Spinal cord (tissue), 10 donors: ENCODE results near the gene STK4. TPM values are rescaled to one million over a fixed set of nuclear protein-coding genes. Genes with fewer than 3 reads are reported as not detected.
"Not testable (repeated sequence)": the region's sequence is repeated elsewhere in the genome, so short reads cannot be mapped to it uniquely, and the experiment has no call there.

ENCODE experiments used
- DNase-seq, 6 donors: peaks; one replicate each; pipeline versions ENCODE4 v3.0.0 to v3.0.0-alpha.2; 2013 to 2015; ENCODE audit warnings: low spot score in 6 of 6, low read depth in 4 of 6
- H3K27ac ChIP-seq: one replicate; pipeline ENCODE4 v1.5.1; 2013; ENCODE audit warnings: low read depth, low read length, control low read depth
- H3K27me3 ChIP-seq: one replicate; pipeline ENCODE4 v1.6.1; 2013; ENCODE audit warnings: low read length; ENCODE audit not compliant: control insufficient read depth, insufficient read depth
- H3K36me3 ChIP-seq: one replicate; pipeline ENCODE4 v1.6.1; 2013; ENCODE audit warnings: low read length; ENCODE audit not compliant: control insufficient read depth, insufficient read depth
- H3K4me1 ChIP-seq: one replicate; pipeline ENCODE4 v1.6.1; 2013; ENCODE audit warnings: low read length; ENCODE audit not compliant: control insufficient read depth, insufficient read depth
- H3K4me3 ChIP-seq: one replicate; pipeline ENCODE4 v1.5.1; 2013; ENCODE audit warnings: low read depth, low read length, control low read depth
- H3K9me3 ChIP-seq: one replicate; pipeline ENCODE4 v1.6.1; 2013; ENCODE audit warnings: low read length; ENCODE audit not compliant: control insufficient read depth, insufficient read depth
- WGBS: methylation state at CpG from one replicate; pipeline ENCODE4 v1.1.5; 2013; ENCODE audit warnings: missing lambda C conversion rate; ENCODE audit not compliant: insufficient coverage; 5-methylcytosine and 5-hydroxymethylcytosine counted together
- polyA plus RNA-seq, 2 donors: library from polyadenylated mRNA; unstranded; fragments of 120-200 nt; gene quantifications; one replicate each; pipeline ENCODE4 v1.2.1, GENCODE V29; 2013; ENCODE audit not compliant: insufficient read length in 2 of 2
- total RNA-seq, 2 donors: library from RNA; depleted of rRNA in 1 of 2; stranded (reverse); fragments of 120-200 nt in 1 of 2; fragments of >200 nt in 1 of 2; gene quantifications; one replicate each; pipeline versions ENCODE4 v1.2.3 to v1.2.4, GENCODE V29; 2013 to 2014
- donor health status: healthy.

Gene STK4
- total and polyA plus RNA-seq, 4 donors: 13.5 to 36.5 (median 18.0) TPM

GRCh38 chr20:45019027-45019761 lies 52.9 kb downstream of the STK4 start:
- no peak overlapping the region for H3K4me3 ChIP-seq
- H3K36me3 ChIP-seq: peaks cover 2% of the 10 kb centered on the region
- no CpG with 5 or more reads among the region's 4 CpGs for WGBS

GRCh38 chr20:45019762-45020123 lies 53.4 kb downstream of the STK4 start:
- no peak overlapping the region for H3K4me3 ChIP-seq
- peak overlapping the region; percentile 64 for H3K27ac ChIP-seq
- DNase-seq: no peak
- H3K4me1 ChIP-seq: peaks cover 3% of the 10 kb centered on the region
- peaks cover 2% of the 10 kb centered on the region for H3K36me3 ChIP-seq
- no peaks in the 10 kb centered on the region for H3K9me3 ChIP-seq
- WGBS: 40% methylated on average over 1 of the region's 1 CpG
- H3K27me3 ChIP-seq: no peaks in the 10 kb centered on the region

More at GRCh38 chr20:45019027-45019761, 52.9 kb downstream of the STK4 start:
- peak in 1 of 6 donors; percentile 38 for DNase-seq
- no peaks in the 10 kb centered on the region for H3K9me3 ChIP-seq
- H3K27me3 ChIP-seq: no peaks in the 10 kb centered on the region
- peak overlapping the region; percentile 64 for H3K27ac ChIP-seq
- H3K4me1 ChIP-seq: peaks cover 3% of the 10 kb centered on the region

- 60% methylated on average over 1 of the region's 3 CpGs for WGBS
Observed at GRCh38 chr20:45020236-45020886, 54.0 kb downstream of the STK4 start.

GRCh38 chr20:45021631-45022030 lies 55.3 kb downstream of the STK4 start:
- H3K4me3 ChIP-seq: no peak overlapping the region
- no peak overlapping the region for H3K27ac ChIP-seq
- peaks cover 3% of the 10 kb centered on the region for H3K4me1 ChIP-seq
- DNase-seq: no peak
- WGBS: no CpG with 5 or more reads among the region's 2 CpGs
- H3K9me3 ChIP-seq: no peaks in the 10 kb centered on the region
- peaks cover 2% of the 10 kb centered on the region for H3K36me3 ChIP-seq
- H3K27me3 ChIP-seq: no peaks in the 10 kb centered on the region

More at GRCh38 chr20:45020236-45020886, 54.0 kb downstream of the STK4 start:
- Histone ChIP-seq H3K27me3 (no peaks in the 10 kb centered on the region), H3K4me1 (peaks cover 3% of the 10 kb centered on the region), H3K4me3 (no peak overlapping the region), H3K36me3 (peaks cover 2% of the 10 kb centered on the region), H3K27ac (no peak overlapping the region), H3K9me3 (no peaks in the 10 kb centered on the region)
- DNase-seq: no peak

GRCh38 chr20:45023140-45023539 lies 56.8 kb downstream of the STK4 start:
- H3K4me1 ChIP-seq, H3K9me3 ChIP-seq, H3K36me3 ChIP-seq, DNase-seq, H3K27ac ChIP-seq, H3K27me3 ChIP-seq, H3K4me3 ChIP-seq: not testable (repeated sequence)
- WGBS: no CpG with 5 or more reads among the region's 2 CpGs

- 82% methylated on average over 3 of the region's 6 CpGs for WGBS
- H3K36me3 ChIP-seq: peaks cover 5% of the 10 kb centered on the region
- no peak overlapping the region for H3K4me3 ChIP-seq
Observed at GRCh38 chr20:45028424-45029136, 62.3 kb downstream of the STK4 start.

GRCh38 chr20:45029884-45030283 lies 63.6 kb downstream of the STK4 start:
- no peak for DNase-seq
- Histone ChIP-seq H3K36me3 (peaks cover 3% of the 10 kb centered on the region), H3K27ac (no peak overlapping the region), H3K4me1 (no peaks in the 10 kb centered on the region), H3K4me3 (no peak overlapping the region), H3K9me3 (no peaks in the 10 kb centered on the region), H3K27me3 (no peaks in the 10 kb centered on the region)
- no CpG with 5 or more reads among the region's 3 CpGs for WGBS

More at GRCh38 chr20:45028424-45029136, 62.3 kb downstream of the STK4 start:
- no peak for DNase-seq
- Histone ChIP-seq H3K27me3 (no peaks in the 10 kb centered on the region), H3K9me3 (no peaks in the 10 kb centered on the region), H3K27ac (no peak overlapping the region), H3K4me1 (no peaks in the 10 kb centered on the region)

GRCh38 chr20:45032276-45032675 lies 66.0 kb downstream of the STK4 start:
- Histone ChIP-seq H3K27me3 (no peaks in the 10 kb centered on the region), H3K9me3 (no peaks in the 10 kb centered on the region), H3K27ac (no peak overlapping the region), H3K36me3 (no peaks in the 10 kb centered on the region), H3K4me3 (no peak overlapping the region), H3K4me1 (no peaks in the 10 kb centered on the region)
- no CpG with 5 or more reads among the region's 2 CpGs for WGBS
- DNase-seq: no peak

- no peaks in the 10 kb centered on the region for H3K4me1 ChIP-seq
- H3K4me3 ChIP-seq: no peak overlapping the region
- no peaks in the 10 kb centered on the region for H3K27me3 ChIP-seq
- DNase-seq: no peak
- no peaks in the 10 kb centered on the region for H3K36me3 ChIP-seq
- WGBS: no CpG with 5 or more reads among the region's 3 CpGs
- H3K9me3 ChIP-seq: no peaks in the 10 kb centered on the region
- no peak overlapping the region for H3K27ac ChIP-seq
Observed at GRCh38 chr20:45032781-45033180, 66.5 kb downstream of the STK4 start.
